ENCODE measurements around the gene KDR.

- no peak for TF ChIP-seq CTCF (IDR thresholded peaks at IDR 0.05 in 4 of 5, conservative IDR thresholded peaks at IDR 0.05 in 1 of 5)
- no peak for TF ChIP-seq POLR2A (IDR thresholded peaks at IDR 0.05)
These were observed 8.9 kb downstream of the KDR start for GRCh38 chr4:55116450-55116849.

Data from gastrocnemius medialis (tissue), 4 donors.